Measurements from ENCODE around the gene DERL3.
A peak's percentile ranks its signal among the peaks of the same experiment; 100 is the strongest.

The DERL3 gene

DNA sequence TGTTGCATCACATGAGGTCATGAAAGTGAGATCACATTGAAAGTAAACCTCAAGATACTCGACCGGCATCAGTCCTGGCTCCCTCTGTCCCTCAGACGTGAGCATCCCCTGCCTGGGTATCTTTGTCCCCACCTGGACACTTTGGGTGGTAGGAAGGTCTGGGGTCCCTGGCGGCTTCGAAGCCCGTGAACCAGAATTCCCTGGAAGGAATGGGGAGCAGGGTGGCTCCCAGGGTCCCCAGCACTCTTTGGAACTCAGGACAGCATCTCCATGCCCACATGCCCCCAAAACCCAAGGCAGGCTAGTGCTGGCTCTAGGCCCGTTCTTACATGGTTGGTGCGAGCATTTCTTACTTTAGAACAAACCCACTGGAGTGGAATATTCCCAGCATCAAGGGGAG lies 7.5 kb downstream of the DERL3 start:
- no peak for DNase-seq

DNA sequence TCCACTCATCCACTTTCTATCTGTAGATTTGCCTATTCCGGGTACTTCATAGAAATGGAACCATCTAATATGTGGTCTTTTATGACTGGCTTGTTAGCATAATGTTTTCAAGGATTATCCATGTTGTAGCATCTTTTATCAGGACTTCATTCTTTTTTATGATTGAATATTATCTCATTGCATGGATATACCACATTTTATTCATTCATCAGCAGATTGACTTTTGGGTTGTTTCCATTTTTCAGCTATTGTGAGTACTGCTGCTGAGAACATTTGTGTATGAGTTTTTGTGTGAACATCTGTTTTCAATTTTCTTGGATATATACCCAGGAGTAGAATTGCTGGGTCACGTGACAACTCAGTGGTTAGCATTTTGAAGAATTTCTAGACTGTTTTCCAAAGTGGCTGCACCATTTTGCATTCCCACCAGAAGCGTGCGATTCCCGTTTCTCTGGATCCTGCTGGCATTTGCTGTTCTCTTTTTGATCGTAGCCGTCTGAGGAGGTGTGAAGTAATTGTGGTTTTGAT lies 8.9 kb downstream of the DERL3 start:
- DNase-seq = no peak

DNA sequence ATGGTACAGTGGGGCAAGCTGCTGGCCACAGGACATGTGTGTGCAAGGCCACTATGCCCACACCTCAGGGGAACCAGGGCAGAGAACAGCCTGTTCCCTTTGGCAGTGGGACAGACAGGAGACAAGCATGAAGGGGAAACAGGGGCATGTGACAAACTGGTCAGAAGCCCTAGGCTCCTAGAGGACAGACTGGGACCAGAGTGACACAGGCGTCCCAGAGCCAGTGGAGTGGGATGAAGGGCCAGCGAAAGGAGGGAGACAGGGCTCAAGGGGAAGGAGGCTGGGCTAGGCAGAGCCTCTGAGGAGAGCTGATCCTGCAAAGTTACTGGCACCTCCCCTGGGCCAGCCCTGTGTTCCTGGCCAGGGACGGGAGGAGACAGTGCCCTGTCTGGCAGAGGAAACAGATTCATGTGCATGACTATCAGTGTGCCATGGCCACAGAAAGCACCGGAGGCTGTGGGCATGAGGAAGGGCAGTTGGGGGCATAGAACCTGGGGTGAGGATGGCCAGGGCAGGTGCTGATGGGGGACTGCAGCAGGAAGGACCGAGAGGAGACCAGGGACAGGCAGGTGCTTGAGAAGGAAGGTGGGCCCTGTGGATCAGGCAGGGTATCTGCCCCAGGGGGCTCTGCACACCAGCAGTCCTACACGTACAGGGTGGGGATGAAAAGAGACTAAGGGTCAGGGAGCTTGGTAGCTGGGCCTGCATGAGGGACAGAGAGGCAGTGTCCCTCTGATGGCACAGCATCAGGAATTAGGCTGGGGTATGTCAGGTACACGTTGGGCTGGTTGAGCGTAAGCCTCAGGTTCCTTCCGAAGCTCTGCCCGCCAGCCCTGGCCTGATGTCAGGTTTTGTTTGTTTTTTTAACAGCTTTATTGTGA lies 9.8 kb downstream of the DERL3 start:
- DNase-seq = no peak

DNA sequence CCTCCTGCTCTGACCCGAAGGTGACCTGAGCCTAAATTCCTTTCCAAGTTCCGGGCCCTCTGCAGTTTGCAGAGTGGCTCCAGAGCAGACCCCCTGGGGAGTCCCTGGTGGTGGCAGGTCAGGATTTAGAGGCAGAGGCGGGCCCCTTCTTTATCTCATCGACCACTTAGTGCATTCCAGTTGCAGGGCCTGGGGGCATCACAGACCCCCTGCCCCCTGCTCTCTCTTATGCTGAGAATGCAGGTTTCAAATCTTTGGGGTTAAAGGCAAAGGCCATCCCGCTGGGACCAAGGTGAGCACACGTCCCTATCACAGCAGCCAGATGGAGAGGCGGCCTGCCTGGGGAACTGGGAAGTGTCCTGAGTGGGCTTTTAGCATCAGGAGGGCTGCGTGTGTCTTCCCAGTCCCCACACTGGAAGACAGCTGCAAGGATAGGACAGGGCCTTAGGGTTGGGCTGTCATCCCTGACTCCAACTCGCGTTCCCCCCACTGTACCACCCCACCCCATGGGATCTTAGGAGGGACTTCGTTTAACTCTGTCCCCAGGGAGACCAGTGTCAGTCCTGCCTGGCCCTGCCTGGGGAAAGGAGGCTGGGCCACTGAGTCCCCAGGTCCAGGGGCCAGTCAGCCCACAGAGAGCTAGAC lies 11.3 kb downstream of the DERL3 start:
- DNase-seq = no peak

DNA sequence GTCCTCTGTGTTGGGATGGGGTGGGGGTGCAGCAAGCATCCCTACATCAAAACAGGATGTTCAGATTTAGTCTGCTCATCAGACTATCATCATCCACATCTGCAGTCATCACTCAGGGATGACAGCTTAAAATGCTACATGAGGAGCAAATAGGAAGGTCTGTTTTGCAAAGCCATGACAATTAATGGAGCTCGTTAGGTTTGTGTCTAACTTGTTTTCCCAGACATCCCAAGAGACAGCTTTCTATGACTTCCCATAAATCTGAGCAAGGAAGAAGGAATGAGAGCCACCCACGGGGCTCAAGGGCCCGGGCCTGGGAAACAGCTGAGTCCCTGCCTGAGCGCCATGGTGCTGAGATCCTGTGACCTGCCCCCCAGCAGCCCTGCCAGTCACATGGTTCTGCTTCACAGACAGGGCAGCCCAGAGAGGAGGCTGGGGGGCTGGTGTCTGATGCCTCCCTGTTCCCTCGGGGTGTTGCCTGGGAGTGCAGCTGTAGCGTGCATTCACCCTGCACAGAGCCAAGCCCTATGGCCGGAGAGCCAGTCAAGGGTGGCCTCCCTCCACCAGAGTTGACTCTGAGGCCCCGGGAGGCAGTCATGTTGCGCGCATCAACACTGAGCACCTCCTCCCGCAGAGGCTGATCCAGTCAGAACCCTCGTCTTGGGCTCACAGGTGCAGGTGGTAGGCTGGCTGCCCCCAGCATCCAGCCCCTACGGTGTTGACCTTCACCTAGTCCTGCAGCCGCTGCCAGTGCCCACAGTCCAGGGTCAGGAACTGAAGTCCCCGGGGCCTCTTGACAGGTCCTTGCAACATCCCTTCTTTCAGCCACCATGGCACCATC lies 12.1 kb downstream of the DERL3 start:
- no peak for DNase-seq

DNA sequence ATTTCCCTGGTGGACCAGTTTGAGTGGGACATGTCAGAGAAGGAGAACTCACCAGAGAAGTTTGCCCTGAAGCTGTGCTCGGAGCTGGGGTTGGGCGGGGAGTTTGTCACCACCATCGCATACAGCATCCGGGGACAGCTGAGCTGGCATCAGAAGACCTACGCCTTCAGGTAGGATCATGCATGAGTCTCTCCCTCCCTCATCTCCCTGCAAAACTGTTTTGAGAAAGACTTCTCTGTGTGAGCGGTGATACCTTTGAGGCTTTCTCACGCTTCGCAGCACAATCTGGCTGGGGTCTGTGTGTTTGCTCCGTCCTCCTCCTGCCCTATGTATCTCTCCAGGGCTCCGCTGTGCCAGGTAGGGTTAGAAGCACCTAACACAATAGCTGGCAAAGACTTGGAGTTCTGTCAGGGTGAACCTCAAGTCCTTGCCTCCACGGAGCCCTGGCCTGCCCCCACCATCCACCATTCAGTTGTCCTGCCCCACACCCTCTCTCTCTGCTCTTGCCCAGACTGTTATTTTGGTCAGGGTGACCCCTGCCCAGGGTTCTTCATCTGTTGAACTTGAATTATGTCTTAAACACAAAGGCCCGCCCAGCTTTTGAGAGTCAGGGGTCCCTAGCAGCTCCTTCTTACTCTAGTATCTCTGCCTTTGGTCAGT lies 13.4 kb downstream of the DERL3 start:
- DNase-seq = no peak

DNA sequence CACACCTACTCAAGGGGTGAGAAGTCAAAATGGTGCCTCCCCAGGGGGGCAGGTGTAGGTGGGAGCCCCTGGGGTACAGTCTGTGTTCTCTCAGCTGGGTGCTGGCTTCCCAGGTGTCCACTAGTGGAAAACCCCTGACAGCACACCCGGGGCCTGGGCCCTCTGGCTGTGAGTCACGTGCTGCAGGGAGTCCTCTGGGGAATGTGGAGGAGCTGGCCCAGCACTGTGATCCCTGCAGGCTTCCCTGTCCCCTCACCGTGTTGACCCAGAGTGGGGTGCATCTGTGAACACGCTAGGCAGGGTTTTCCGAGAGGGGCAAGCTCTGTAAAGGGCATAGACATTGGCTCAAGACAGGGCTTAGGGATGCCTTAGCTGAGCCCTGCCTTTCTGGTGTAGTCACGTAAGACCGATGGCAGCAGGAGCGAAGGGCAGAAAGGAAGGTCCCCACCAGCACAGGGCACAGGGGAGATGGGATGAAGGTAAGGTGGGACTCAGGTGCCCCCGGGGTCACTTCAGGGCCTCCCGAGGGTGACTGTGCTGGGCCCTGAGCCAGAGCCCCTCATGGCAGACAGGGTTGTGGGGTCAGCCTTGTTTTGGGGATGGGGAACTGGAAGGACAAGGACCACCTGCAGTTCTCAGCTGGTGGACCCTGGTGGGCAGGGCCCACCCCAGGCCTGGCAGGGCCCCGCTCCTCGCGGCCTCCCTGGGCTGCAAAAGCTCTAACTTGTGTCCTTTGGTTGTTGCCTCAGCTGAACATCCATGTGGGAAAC lies 14.1 kb downstream of the DERL3 start:
- no peak for DNase-seq

DNA sequence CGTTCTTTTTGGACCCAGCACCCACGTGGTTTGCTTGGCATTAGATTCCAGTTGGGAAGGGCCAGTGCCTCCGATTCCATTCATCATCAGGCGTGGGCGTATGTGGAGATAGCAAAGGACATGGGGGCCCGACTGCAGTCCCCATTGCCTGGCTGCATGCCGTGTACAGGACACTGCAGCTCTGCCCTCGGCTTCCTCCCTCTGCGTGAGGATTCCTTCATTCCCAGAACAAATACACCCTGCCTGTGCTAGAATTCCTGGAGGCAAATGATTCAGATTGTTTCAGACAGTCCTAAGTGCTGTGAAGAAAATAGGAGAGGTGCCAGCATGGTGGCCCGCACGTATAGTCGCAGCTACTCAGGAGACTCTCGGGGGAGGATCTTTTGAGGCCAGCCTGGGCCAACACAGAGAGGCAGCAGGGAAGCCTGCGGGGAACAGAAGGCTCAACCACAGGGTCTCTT lies 15.4 kb downstream of the DERL3 start:
- no peak for DNase-seq

DNA sequence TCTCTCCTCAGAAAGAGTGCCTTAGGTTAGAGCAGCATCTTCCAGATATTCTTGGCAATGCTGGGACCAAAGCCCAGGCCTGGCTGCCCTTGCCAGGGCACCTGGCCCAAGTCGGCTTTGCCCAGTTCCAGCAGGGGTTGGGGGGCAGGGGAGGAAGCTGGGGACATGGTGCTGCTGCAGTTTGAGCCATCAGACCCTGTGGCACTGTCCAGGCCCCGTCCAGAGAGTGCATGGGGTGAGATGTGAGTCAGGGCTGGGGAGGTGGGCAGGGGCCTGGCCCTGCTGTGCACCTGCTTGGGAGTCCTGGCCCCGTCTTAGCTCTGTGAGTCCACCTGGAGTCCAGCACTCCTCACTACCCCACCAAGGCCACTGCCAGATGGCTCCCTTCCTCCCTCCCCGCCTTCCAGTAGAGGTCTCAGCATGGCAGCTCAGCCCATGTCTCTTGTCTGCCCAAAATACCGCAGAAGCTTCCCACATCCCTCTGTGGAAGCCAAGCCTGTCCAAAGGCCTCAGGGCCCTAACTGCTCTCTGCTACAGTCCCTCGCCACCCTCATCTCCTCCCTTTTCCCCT lies 16.6 kb downstream of the DERL3 start:
- DNase-seq = no peak

DNA sequence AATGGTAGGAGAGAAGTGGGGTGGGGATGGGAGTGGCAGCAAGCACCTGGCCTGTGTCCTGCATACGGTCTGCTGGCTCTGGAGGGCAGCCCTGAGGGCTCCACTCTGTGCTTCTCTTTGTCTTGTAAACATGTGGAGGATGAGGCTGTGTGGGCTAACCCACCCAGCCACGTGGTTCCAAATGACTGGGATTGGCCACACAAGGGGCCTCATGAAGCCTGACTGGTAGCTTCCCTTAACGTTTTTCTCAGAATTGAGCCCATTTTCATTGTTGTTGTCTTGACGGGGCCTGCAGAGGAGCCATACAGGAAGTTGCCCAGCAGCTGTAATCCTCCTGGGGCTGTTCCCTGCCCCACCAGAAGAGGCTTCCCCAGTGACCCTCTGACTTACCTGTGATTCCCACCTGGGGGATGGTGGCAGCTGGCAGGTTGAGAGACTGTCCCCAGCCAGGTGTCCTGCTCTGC lies 18.0 kb downstream of the DERL3 start:
- DNase-seq = no peak

DNA sequence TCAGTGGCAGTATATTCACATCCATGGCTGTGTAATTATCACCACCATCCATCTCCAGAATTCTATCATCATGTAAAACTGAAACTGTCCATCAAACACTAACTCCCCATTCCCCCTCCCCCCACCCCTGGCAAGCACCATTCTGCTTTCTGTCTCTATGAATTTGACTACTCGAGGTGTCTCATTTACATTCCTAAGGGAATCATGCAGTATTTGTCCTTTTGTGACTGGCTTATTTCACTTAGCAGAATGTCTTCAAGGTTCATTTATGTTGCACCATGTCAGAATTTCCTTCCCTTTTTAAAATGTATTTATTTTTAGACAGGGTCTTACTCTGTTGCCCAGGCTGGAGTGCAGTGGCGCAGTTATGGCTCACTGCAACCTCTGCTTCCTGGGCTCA lies 20.3 kb downstream of the DERL3 start:
- no peak for DNase-seq

DNA sequence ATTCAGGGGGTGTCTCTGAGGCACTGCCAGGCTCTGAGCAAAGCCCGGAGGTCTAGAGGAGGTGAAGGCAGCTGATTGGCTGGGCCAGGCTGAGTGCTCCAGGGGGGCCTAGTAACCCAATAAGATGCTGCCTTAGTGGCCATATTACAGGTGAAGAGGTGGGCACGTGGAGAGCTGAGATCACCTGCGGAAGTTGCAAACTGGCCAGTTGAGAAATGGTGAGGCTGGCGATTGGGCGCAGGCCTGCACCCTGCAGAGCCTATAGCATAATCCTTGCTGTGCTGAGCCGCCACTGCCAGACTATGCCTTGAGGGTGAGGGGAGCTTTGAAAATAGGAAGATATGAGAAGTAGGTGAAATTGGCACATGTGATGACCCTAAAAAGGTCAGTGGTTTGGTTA lies 21.7 kb downstream of the DERL3 start:
- DNase-seq = no peak

DNA sequence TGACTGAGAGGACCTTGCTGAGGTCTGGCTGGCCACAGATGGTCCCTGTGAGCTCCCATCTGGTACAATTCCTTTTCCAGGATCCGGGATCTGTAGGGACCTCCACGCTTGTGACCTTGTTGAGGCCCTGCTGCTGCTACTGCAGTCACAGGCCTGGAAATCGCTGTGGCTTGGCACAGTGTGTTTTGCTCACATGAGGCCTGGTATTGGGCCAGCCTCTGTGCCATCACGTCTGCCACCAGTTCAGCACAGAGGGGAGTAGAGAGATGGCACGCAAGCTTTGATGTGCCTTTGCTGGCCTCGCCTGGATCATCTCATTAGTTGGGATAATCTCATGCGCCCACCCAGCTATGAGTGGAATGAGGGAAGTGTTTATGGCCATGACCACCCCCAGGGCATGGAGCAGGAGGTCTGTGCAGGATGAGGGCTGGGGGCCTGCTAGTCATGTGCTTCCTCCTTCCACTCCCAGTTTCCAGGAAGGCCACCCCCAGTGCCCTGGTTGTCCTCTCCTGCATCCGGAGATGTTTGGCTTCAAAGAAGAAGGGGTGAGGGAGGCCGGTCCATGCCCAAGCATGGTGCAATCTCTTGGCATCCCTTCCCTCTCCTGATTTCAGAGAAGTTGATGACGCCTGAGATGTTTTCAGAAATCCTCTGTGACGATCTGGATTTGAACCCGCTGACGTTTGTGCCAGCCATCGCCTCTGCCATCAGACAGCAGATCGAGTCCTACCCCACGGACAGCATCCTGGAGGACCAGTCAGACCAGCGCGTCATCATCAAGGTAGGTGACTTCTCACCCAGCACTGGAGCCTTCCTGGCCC lies 22.4 kb downstream of the DERL3 start:
- DNase-seq = no peak

DNA sequence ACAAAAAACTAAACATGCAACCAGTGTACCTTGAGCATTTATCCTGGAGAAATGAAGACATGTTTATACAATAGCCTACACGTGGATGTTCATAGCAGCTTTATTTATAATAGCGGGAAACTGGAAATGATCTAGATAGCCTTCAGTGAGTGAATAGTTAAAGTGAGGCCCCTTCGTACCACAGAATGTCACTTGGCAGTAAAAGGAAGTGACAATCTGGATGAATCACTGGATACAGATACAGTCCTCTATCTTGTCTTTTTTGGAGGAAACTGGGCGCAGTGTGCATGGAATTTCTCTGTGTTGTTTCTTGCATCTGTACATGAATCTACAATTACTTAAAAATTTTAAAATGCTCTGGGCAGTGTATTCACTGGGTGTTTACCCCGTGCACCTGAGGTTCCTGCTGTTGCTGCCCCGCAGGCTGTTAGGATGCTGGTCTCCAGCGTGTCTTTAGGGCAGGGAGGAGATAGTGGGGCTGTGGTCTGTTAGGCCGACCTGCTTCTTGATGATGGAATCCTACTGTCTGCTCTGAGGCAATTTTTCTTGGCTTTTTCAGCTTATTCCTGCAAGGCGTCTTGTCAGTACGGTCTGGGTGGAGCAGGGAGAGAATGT lies 23.2 kb downstream of the DERL3 start:
- peak; percentile 39 to 50 for DNase-seq

DNA sequence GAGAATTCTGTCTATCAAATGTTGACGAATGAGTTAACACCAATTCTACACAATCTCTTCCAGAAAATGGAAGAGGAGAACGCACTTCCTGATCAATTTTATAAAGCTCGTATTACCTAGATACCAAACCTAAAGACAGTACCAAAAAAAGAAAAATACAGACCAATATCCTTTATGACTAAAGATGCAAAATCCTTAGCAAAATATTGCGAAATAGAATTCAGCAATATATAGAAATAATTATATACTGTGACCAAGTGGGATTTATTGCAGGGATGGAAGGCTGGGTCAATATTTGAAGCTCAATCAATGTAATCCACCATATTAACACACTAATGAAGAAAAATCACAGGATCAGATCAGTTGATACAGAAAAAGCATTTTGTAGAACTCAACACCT lies 26.4 kb downstream of the DERL3 start:
- no peak for DNase-seq

DNA sequence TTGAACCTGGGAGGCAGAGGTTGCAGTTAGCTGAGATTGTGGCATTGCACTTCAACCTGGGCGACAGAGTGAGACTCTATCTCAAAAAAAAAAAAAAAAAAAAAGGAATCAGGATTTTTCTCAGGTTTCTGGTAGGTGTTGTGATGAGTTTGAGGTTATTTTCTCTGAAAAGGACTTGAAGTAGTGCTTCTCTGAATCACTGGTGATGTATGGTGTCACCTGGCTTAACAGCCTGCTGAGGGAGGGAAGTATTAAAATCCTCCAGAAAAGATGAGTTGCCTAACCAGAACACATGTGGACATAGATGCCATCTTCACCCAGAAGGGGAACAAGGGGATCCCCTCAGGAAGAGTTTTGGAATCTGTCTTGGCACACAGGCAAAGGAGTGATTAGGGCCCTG lies 32.0 kb downstream of the DERL3 start:
- DNase-seq = no peak

DNA sequence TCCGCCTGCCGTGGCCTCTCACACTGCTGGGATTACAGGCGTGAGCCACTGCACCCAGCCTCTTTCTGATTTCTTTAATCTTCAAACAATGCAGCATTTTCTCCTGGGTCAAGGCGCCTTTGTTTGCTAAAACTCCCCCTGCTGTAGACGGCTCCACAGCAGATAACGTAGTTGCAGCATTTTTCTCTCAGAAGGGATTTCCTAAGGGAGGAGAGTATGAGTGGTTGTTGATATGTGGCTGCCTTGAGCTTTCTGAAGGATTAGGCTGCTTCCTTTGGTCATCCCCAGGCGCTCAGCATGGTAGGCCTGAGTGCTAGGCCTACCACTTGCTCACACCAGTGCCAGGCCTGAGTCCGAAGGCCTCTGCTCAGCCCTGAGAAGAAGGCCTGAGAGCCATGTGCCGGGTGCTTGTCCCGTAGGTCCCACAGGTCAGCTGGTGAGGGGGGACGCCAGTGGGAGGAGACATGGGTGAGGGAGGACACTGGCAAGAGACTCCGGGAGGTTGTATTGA lies 34.0 kb downstream of the DERL3 start:
- no peak for DNase-seq

DNA sequence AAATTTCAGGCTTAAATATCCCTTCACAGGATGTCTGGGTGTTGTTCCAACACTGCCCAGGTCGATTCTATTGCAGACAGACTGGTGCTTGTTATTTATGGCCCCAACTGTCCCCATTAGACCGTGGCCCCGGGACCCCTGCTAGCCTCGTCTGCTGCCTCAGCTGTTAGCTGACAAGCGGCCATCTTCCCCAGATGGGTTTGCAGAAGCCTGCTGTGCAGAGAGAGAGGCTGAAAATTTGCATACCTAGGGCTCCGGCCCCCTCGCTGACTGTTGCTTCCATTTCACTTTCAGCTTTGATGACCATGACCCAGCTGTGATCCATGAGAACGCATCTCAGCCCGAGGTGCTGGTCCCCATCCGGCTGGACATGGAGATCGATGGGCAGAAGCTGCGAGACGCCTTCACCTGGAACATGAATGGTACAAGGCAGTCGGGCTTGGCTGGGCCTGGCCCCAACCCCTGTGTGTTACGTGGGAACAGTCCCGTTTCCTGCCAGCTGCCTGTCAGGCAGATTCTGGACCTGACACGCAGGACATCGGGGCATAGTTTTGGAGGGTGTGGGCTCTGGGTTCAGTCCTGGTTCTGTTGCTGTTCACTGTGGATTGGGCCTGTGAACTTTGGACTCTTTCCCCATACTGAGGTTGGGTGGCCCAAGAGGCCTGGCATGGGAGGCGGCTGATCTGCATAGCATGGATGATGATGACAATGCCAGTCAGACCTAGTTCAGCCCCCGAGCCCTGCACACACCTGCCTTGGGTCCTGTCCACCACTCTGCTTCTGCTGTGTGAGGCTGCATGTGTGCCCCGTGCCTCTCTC lies 35.6 kb downstream of the DERL3 start:
- no peak for DNase-seq

DNA sequence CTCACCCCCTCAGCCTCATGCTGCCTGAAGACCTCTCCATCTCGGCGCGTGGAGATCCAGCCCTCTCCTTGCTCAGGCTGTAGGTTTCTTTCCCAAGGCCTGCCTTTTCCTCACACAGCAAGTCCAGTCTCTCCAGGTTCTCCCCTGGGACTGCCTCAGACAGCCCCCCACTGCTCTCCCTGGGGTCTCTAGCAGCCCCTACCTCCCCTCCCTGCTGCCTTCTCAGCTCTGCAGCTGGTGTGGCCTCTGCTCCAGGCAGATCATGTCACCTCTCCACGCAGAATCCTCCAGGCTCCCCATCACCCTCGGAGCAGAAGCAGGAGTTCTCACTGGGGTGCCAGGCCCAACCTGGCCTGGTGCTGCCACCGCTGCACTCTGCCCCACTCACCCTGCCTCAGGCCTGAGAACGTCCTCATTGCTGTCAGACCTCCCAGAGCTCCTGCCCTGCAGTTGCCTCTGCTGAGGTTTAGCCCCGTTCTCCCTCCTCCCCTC lies 36.9 kb downstream of the DERL3 start:
- no peak for DNase-seq
